DND-41 (cell line): ENCODE results near the gene GNB1L.

Experiments used
- EZH2 ChIP-seq: IDR thresholded peaks from 3 replicates; pipeline ENCODE4 v1.6.1; 2012; ENCODE audit warnings: borderline replicate concordance, low read depth, mild to moderate bottlenecking, moderate library complexity, low read length, inconsistent platforms; ENCODE audit not compliant: severe bottlenecking
- TF ChIP-seq, protein P1 (sequence below): IDR thresholded peaks from 2 replicates; pipeline ENCODE4 v1.5.1; 2012; ENCODE audit warnings: borderline replicate concordance, low read length, moderate library complexity, mild to moderate bottlenecking; ENCODE audit not compliant: poor library complexity, severe bottlenecking; ENCODE audit errors: extremely low read depth

DNA sequence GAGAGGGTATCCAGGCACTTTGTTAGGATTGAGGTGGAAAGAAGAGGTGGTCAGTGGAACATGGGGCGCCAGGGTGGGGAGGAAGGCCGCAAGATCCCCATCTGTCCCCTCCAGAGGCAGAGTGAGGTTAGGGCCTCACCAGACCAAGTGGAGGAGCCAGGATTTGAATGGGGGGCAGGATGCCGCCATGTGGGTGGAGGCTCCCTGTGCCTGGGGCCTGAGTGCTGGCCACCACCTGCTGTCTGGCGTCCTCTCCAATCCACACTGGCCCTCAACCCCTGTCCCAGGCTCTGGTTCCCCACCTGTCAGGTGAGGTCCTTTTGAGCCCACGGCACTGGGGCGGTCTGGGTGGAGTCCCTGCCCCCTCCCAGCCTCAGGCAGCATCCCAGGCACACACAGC lies 111.6 kb downstream of the GNB1L start:
- TF ChIP-seq, protein P1, sequence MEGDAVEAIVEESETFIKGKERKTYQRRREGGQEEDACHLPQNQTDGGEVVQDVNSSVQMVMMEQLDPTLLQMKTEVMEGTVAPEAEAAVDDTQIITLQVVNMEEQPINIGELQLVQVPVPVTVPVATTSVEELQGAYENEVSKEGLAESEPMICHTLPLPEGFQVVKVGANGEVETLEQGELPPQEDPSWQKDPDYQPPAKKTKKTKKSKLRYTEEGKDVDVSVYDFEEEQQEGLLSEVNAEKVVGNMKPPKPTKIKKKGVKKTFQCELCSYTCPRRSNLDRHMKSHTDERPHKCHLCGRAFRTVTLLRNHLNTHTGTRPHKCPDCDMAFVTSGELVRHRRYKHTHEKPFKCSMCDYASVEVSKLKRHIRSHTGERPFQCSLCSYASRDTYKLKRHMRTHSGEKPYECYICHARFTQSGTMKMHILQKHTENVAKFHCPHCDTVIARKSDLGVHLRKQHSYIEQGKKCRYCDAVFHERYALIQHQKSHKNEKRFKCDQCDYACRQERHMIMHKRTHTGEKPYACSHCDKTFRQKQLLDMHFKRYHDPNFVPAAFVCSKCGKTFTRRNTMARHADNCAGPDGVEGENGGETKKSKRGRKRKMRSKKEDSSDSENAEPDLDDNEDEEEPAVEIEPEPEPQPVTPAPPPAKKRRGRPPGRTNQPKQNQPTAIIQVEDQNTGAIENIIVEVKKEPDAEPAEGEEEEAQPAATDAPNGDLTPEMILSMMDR, result no peak
- TF ChIP-seq EZH2, result no peak
